ENCODE measurements around the gene CFAP77.
"Not testable (repeated sequence)": the region's sequence is repeated elsewhere in the genome, so short reads cannot be mapped to it uniquely, and the experiment has no call there.

The CFAP77 gene

DNA sequence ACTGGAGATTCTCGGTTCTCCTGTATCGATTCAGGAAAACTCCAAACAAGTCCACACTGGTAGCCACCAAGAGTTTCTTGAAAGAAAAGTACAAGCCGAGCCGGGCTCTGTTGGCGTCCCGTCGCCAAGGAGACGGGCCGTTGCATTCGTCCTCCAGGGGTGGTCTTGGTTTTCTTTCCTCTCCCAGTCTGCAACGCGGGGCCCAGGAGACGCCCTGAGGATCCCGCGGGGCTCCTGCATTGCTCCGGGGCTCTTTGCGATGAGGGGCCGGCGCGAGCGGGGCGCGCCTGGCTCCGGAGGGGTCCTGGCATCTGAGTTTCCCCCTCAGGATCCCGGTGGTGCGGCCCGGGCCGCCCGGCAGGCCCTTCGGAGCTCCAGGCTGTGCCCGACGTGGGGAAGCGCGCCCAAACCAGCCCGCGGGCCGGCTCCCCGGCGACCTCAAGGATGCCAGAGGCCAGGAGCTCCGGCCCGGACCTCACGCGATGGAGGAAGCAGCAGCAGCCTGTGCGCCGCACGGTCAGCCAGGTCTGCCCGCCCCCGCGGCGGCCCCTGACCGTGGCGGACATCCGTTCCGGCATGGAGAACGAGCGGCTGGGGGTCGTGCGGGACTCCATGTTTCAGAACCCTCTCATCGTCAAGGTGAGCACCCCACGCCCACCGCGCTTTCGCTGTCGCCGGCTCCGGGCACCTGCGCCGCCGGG lies at the start of gene CFAP77:
Gene CFAP77, plus strand, starts transcription at position 384 of the 701 bp plus-strand sequence. Its CDS starts 61 bp downstream, at position 445.
- peak; percentile 12 for DNase-seq

GRCh38 chr9:132364068-132364467 lies 45.9 kb upstream of the CFAP77 start:
- DNase-seq, result no peak

GRCh38 chr9:132365986-132366385 lies 44.0 kb upstream of the CFAP77 start:
- DNase-seq, result no peak

DNA sequence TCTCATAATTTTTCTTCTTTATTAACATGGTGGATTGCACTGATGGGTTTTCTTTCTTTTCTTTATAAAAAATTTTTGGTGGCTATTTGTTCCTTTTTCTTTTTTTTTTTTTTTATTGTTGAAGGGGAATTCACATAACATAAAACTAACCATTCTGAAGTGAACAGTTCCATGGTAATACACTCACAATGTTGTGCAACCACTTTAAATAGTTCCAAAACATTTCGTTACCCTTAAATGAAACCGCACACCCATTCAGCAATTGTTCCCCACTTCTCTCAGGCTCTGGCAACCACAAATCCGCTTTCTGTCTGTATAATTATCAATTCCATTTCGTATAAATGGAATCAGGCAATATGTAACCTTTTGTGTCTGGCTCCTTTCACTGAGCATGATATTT lies 43.5 kb upstream of the CFAP77 start:
- DNase-seq, result no peak

DNA sequence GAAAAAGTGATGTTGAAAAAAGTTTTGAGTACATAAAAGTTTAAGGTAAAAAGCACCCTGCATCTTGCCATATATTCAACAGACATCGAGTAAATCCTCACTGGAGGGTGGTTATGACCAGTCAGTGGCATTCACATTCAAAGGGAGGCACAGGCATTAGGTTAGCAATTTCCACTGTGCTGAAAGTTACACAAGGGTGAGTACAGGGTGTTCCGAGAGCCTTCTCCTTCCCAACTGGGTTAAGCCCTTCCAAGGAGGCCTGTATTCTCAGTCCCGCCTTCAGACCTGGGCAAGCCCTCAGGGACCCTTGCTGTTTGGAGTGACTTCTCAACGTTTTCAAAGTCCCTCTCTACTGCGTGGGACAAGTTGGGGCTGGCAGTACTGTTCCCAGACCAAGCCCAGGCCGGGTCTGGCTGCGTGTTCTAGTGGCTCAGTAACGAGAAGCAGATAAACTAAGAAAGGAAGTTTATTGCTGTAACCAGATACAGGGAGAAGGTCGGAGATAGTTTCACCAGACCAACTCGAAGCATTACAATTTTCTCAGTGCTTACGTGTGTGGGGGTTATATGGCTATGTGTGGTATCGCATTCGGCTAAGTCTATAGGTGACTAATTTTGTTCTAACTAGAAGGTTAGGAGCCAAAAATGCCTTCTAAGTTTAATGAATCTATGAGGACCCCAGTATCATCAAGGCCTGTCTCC lies 42.2 kb upstream of the CFAP77 start:
- DNase-seq, result no peak

DNA sequence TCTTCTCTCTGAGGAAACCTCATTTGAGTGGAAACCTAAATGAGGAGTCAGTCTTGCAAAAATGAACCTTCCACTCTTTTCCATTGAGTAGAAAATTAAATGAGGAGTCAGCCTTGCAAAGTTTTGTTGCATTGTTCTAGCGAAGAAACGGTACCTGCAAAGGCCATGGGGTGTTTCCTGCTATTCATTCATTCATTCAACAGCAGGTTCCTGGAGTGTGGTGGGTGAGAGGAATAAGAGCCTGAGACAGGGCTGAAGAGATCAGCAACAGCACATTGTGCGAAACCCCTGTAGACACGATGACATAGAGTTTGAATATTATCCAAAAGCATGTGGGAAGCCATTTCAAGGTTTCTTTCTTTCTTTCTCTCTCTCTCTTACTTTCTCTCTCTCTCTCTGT lies 40.6 kb upstream of the CFAP77 start:
- no peak for DNase-seq

- no peak for DNase-seq
Observed at GRCh38 chr9:132370592-132370991, 39.4 kb upstream of the CFAP77 start.

GRCh38 chr9:132372177-132373095 lies 37.6 kb upstream of the CFAP77 start:
- no peak for DNase-seq

- not testable (repeated sequence) for DNase-seq
Observed at GRCh38 chr9:132377769-132378168, 32.2 kb upstream of the CFAP77 start.

- DNase-seq, result not testable (repeated sequence)
Observed at GRCh38 chr9:132378416-132378815, 31.6 kb upstream of the CFAP77 start.

DNA sequence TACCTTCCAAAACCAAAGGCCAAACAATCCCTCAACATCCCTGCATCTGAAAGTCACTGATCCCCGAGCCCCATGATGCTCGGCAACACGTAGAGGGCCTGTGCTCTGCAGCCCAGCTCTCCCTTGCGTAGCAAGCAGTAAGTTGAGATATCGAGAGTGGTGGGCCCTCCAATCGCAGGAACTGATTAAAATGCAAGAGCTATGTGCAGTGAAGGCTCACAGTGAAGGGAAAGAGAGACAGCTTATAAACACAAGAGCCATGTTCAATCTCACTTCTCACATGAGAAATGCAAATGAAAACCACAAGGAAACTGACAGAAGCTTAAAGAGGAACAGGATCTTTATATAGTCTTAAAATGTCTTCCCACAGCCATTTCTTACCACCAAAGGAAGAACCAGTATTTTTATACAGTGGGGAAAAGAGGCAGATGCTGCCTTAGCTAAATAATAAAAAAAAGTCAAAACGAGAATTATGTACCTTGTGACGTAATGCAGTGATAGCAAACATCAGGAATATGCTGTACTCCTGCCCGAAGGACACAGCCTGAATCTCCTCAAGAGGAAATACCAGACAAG lies 28.0 kb upstream of the CFAP77 start:
- no peak for DNase-seq

DNA sequence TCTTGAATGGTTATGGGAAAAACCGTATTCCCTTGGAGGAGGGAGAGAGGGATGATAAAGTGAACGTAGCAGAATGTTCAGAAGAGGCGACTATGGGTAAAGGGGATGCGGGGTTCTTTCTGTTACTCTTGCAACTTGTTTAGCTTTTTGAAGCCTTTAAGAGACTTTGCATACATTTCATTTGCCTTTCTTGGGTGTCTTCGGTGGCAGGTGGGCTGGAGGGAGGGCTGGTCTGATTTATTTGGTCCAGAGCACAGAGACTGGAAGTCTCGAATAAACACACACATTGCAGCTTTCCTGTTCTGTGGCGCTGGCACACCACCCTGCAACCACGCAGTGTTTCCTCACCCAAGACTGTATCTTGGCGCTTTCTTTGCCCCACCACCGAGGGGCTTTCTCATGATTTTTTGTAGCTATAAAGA lies 26.5 kb upstream of the CFAP77 start:
- no peak for DNase-seq

GRCh38 chr9:132384376-132384775 lies 25.6 kb upstream of the CFAP77 start:
- DNase-seq, result no peak

DNA sequence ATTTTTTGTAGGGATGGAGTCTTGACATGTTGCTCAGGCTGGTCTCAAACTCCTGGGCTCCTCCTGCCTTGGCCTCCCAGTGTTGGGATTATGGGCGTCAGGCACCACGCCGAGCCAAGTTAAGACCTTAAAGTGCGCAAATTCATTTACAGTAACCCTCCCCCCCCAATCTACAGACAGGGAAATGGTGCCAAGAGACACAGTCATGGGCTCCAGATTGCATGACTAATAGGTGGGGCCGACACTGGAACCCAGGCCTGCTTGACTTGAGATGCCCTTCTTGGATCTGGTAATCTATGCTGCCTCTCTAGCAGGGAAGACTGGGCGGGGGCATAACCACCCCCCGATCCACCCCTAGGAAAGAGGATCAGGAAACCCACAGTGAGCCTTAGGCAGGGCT lies 22.9 kb upstream of the CFAP77 start:
- no peak for DNase-seq

GRCh38 chr9:132390966-132391365 lies 19.0 kb upstream of the CFAP77 start:
- DNase-seq, result no peak

- DNase-seq, result no peak
Observed at GRCh38 chr9:132391449-132391848, 18.6 kb upstream of the CFAP77 start.

DNA sequence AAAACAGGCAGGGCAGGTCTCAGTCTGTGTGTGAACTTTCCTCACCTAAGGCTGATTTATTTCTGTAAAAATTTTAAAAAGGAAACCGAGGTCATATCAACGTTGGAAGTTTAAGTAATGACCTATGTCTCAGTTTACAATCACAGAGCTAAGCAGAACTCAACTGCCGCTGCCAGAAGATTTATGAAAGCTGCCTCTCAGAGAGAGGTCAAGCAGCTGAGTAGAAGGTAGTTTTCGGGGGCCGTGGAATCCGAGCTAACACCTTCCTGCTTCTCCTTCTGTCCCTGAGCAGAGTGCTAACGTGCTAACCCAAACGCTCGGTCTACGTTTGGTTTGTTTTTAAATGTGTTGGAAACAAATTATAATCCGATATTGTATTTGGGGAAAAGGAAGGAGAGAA lies 14.5 kb upstream of the CFAP77 start:
- DNase-seq, result no peak

GRCh38 chr9:132401824-132402223 lies 8.2 kb upstream of the CFAP77 start:
- DNase-seq, result no peak

DNA sequence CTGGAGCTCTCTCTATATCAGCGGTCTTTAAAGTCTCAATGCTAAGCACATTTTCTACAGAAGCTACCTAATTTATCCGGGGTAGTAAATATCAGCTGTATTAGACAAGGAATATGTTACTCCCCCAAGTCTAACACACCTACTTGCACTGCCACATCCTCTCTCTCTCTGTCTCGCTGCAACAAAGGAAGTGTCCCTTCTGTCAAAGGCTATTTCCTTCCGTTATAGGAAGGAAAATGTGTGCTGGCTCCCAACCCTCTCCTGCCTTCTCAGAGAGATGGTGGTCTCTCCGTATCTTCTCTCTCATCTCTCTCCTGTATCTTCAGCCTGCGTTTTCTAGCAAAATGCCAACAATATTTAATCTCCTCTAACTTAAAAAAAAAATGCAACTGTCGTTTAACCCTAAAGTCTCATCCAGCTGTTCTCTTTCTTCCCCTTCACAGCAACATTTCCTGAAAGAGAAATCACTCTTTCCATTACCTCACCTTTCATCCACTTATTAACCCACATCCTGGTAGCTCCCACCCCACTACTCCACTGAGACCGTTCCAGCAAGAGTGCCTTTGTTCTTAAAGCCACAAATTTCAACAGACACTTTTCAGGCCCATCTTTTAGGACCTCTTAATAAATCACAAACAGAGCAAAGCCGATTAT lies 5.7 kb upstream of the CFAP77 start:
- peak; percentile 62 for DNase-seq

DNA sequence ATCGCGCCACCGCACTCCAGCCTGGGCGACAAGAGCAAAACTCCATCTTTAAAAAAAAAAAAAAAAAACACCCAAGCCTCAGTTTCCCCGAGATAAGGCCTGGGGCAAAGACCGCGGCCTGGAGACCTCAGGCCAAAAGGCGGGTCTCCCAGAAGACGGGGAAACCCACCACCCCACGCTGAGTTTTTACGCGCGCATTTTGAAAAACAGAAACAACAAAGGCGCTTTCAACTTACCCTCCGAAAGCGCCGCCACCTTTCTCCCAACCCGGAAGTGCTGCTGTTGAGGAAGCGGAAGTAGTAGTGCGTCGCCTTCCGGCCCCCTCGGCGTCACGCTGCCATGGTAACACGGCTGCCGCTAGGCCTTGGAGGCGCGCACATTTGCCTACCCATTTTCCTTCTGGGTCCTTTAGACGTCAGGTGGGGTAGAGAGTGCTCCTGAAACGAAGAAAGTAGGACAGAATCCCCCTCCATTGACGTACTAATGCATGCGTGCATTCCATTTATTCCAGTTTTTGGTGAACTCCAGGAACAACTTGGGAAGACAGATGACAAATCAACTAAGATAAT lies 3.4 kb upstream of the CFAP77 start, which contains the start of gene TTF1:
Gene TTF1, minus strand, starts transcription at position 287 of the 569 bp plus-strand sequence. CDS start 4,019 bp downstream, outside the sequence.
- DNase-seq, result peak; percentile 95

DNA sequence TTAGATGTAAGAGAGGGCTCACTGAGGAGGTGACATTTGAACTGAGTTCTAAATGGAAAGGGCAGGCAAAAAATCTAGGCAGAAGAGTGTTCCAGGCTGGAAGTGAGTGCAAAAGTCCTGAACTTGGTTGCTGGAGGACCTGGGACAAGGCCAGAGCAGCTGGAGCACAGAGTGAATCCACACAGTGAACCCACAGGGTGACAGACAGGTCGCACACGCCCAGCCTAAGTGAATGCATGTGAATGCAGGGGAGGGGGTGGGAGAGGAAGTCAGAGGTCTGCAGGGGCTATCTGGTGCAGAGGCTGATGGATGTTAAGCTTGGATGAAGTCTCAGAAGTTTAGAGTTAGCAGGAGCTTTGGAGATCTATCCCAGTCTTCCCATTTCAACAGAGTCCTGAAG lies 2.8 kb upstream of the CFAP77 start:
- no peak for DNase-seq

DNA sequence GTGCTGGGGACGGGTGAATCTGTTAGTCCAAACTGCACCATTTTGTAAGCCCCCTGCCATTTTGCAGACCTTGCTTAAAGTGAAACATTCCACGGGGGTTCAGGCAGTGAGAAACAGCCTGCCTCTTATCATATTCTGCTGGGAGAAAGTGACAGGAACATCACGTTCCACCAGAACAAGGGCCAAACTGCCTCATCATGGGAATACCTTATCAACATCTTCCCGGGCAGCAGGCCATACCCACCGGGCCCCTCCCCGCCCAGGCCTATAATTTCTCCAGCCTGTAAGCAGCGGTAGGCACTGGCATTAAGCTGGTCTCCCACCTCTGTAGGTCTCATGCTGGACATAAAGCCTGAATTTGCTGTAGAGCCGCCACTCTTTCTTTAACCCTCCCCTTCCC lies 1.5 kb upstream of the CFAP77 start:
- DNase-seq, result no peak
